ENCODE data around the gene CCDC142.

Gene CCDC142

GRCh38 chr2:74513605-74514367, 31.0 kb upstream of the CCDC142 start:
- no peak for DNase-seq

GRCh38 chr2:74512744-74513604, 30.2 kb upstream of the CCDC142 start:
- no peak for DNase-seq

- no peak for DNase-seq
Observed at GRCh38 chr2:74511104-74511989, 28.5 kb upstream of the CCDC142 start.

GRCh38 chr2:74510272-74510671, 27.5 kb upstream of the CCDC142 start:
- no peak for DNase-seq

- DNase-seq, result no peak
Observed at GRCh38 chr2:74507926-74508520, 25.2 kb upstream of the CCDC142 start.

- peak; percentile 97 for DNase-seq
Observed at GRCh38 chr2:74507145-74507925, 24.5 kb upstream of the CCDC142 start, which contains the start of gene PCGF1. Gene PCGF1, minus strand, starts transcription at chr2:74507695. Its CDS starts 27 bp downstream, at chr2:74507668.

- no peak for DNase-seq
Observed at GRCh38 chr2:74505448-74506246, 22.8 kb upstream of the CCDC142 start.

- DNase-seq, result no peak
Observed at GRCh38 chr2:74504591-74504990, 21.8 kb upstream of the CCDC142 start.

- DNase-seq, result no peak
Observed at GRCh38 chr2:74503506-74504475, 21.0 kb upstream of the CCDC142 start.

GRCh38 chr2:74502720-74503505, 20.1 kb upstream of the CCDC142 start:
- DNase-seq, result no peak

GRCh38 chr2:74502147-74502719, 19.4 kb upstream of the CCDC142 start:
- DNase-seq, result no peak

GRCh38 chr2:74501335-74502071, 18.7 kb upstream of the CCDC142 start:
- no peak for DNase-seq

- DNase-seq, result no peak
Observed at GRCh38 chr2:74500578-74500946, 17.8 kb upstream of the CCDC142 start.

GRCh38 chr2:74499940-74500577, 17.3 kb upstream of the CCDC142 start:
- DNase-seq, result no peak

GRCh38 chr2:74499267-74499939, 16.6 kb upstream of the CCDC142 start, which contains the start of gene LBX2:
Gene LBX2, minus strand, starts transcription at chr2:74499603. Its CDS starts 66 bp downstream, at chr2:74499537.
- DNase-seq, result no peak

GRCh38 chr2:74498500-74499266, 15.9 kb upstream of the CCDC142 start:
- DNase-seq, result no peak

Measured in NCI-H510A (cell line).